Activated CD4-positive, alpha-beta T cell treated with anti-CD3 and anti-CD28 coated beads for 4 hours (primary cell): ENCODE measurements around the gene POU2F2.
"Not testable (repeated sequence)": the region's sequence is repeated elsewhere in the genome, so short reads cannot be mapped to it uniquely, and the experiment has no call there.

ENCODE experiments used
- DNase-seq, 2 donors: peaks; one replicate each; pipeline ENCODE4 v3.0.0-alpha.2; 2020

POU2F2 gene

DNA sequence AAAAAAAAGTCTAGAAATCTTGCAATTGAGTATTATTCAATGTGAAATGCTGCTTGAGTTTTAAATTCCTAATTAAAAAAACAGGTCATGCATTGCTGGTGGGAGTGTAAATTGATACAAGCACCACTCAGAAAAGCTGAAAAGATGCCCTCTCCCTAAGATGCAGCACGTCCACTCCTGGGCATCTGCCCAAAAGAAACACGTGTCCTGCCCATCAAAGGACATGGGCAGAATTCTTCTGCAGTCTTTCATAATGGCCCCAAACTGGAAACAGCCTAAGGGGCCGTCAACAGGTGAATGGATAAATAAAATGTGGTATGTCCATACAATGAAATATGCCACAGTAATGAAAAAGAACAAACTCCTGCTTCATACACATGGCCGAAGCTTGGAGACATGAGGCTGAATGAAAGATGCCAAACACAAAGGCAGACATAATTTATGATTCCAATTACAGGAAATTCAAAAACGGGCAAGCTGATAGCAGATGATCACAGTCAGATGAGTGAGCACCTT is 7.8 kb downstream of the POU2F2 start:
- no peak for DNase-seq

DNA sequence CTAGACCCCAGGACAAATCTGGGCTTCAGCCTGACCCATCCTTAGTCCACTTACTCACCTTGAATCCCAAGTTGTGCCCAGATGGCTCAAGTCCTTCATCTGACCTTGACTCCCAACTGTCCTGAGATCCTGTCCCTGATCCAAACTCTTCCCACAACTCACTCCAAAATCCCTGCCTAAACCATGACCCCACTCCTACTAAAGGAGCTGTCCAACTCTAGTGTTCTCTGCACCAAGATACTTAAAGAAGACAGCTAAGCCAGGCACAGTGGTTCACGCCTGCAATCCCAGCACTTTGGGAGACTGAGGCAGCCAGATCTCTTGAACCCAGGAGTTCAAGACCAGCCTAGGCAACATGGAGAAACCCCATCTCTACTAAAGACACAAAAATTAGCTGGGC is 8.5 kb downstream of the POU2F2 start:
- DNase-seq = no peak

- peak; percentile 75 to 79 for DNase-seq
These were observed 9.3 kb downstream of the POU2F2 start for GRCh38 chr19:42122691-42123607.

DNA sequence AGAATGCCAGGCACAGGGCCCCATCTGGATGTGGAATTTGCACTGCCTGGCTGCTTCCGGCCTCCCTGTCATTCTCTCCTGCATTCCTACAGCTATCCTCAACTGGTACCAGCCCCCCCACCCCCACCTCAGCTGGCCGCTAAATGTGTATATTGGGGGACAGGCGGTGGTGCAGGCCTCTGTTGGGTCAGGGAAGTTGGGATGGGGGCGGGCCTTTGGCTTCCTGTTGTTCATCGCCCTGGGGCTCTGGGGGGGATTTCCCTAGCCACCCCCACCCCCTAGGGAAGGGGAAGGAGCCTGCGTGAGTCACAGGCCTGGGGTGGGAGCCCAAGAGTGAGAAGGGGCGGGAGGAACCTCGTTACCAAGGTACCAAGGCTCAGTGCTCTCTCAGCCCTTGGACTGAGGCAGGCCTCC is 10.6 kb downstream of the POU2F2 start:
- DNase-seq = peak; percentile 89 to 91

DNA sequence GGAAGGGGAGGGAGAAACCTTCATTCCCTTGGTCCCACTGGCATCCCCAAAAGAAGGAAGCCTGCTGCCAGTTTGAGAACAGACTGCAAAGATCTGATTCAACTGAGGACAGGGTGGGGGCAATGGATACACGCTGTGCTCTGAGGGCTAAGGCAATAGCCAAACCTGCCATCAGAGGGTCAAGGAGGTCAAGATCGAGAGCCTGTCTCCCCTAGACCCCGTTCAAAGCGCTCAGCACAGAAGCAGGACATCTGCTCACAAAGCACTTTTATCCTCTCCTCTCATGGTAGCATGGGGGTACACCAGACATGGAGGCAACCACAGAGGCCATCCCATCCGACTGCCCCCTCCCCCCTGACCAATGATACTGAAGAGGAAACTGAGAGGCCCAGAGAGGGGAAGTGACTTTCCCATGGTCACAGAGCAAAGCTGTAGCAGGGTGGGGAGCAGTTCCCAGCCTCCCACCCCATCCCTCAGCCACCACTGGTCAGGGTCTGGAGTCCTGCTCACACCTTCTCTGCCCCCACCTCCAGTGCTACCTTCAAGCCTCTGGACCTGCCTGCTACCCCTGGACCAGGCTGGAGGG is 11.1 kb downstream of the POU2F2 start:
- no peak for DNase-seq

GRCh38 chr19:42120276-42120980 is 11.8 kb downstream of the POU2F2 start:
- no peak for DNase-seq

- no peak for DNase-seq
These were observed 15.2 kb downstream of the POU2F2 start for GRCh38 chr19:42117076-42117475.

DNA sequence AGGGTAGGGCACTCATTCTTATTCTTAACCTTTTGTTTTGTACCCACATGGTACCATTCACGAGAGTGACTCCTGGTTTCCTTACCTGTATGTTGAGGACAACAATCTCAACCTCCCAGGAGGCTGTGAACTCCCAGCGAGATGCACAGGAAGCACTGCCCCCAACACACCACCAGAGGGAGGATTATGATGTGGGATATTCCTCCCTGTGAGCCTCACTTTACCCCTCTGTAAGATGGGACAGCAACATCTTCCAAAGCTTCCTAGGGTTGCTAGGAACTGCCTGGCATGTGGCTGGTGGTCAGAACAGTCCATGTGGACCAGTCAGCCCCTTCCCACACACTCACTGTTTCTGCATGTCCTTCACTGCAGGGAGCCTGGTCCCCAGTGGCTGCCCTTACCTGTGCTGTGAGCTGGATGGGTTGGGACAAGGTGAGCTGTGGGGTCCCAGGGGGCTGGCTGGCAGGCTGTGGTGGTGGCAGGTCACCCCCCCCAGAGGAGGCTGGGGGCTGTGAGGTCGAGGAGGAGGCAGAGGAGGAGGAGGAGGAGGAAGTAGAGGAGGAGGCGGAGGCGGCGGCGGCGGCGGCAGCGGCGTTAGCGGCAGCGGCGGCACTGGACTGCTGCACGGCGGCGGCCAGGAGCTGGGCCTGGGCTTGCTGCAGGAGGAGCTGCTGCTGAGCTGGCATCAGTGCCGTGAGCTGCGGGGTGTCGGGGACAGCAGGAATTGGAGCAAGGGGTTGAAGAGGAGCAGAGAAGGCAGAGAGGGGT is 15.8 kb downstream of the POU2F2 start:
- DNase-seq = no peak

DNA sequence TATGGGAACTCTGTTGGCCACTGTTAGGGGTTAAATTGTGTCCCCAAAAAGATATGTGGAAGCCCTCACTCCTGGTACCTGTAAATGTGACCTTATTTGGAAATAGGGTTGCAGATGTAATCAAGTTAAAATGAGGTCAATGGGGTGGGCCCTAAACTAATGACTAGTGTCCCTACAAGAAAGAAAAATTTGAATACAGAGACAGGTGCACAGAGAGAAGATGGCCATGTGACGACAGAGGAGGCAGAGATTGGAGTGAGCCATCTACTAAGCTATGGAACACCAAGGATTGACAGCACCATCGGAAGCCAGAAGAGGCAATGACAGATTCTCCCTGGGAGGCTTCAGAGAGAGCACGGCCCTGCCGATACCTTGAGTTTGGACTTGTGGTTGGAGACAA is 16.5 kb downstream of the POU2F2 start:
- no peak for DNase-seq

DNA sequence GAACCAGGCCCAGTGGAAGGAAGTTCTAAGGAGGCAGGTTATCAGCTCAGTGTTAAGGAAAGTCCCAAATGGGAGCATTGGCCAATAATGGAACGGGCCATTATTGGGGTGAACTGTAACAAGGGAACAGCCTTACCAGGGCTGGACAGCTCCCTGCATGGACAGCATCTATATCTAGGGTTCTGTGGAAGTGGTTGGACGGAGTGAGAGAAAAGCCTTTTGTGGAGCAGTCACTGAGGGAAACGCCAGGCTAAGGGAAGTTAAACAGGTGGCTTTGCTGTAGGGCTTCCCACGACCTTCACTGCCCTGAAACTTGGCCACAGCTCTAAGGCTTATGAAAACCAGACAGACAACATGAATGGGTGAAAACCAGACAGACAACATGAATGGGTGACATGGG is 17.0 kb downstream of the POU2F2 start:
- DNase-seq = no peak

GRCh38 chr19:42114412-42114811 is 17.8 kb downstream of the POU2F2 start:
- no peak for DNase-seq

DNA sequence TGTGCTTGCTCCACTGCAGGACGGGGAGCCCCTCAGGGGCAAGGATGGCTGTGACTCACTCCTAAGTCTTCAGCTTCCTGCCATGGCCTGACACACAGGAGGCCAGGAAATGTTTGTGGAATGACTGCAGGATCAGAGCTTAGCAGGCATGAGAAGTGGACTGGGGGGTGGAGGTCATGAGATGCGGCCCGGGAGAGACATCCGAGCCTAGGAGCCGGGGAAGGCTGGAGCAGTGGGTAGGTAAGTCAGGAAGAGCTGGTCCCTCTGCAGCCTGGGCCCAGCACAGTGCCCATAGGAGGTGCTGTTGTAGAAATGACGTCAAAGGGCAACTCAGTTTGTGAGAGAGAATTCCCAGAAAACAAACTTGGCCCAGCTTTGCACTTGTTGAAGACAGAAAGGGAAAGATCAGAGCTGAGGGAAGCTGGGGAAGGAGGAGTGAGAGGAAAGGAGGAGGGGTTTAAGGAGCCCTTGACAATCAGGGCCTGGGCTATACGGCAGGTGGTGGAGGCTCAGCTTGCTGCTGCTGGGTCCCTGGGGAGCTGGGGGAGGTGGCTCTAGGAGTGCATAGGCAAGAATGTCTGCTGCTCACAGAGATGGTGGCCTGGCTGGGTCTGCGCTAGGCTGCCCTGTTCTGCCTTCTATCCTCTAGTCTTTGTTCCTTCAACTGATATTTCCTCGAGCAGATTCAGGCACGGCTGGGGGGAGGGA is 18.5 kb downstream of the POU2F2 start:
- DNase-seq = no peak

- no peak for DNase-seq
These were observed 20.4 kb downstream of the POU2F2 start for GRCh38 chr19:42111811-42112210.

GRCh38 chr19:42111384-42111783 is 20.9 kb downstream of the POU2F2 start:
- no peak for DNase-seq

GRCh38 chr19:42110658-42111057 is 21.6 kb downstream of the POU2F2 start:
- DNase-seq = no peak

DNA sequence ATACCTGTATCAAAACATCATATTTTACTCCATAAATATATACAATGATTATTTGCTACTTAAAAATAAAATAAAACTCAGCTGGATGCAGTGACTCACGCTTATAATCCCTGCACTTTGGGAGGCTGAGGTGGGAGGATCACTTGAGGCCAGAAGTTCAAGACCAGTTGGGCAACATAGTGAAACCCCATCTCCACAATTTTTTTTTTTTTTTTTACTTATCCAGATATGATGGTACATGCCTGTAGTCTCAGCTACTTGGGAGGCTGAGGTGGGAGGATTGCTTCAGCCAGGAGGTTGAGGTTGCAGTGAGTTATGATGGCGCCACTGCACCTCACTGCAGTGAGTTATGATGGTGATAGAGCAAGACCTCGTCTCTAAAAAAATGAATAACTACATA is 22.4 kb downstream of the POU2F2 start:
- DNase-seq = no peak

DNA sequence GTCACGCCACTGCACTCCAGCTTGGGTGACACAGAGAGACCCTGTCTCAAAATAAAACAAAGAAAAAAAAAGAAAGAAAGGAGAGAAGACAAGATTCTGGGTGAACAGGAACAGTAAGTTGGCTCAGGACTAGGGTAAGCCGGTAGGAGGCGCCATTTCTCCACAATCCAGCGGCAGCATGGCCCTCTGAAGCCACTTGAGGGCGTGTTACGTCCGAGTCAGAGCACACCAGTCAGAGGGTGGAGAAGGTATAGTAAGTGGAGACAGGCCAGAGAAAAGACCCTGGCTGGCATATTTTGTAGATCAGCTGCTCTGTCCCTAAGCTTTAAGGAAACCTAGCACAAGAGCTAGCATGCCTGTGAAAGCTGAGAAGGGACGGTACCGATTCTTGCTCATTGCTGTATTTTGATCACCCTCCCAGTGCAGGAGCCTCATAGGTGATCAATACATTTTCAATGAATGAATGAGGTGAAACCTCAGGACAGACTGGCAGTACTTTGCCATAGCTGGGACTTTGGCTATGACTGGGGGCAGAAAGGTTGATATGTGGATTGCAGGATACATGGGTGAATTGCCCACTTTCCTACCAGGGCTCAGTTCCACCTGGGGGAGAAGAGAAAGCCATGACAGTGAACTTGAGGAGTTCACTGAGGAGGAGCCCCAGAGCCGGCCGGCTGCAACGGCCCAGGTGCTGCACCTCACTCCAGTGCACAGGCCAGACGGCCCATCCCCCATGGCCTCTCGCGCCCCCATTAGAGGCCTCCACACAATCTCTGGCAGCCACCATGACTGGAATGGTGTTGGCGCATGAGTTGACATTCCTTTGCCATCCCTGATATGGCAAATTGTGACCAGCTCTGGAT is 23.5 kb downstream of the POU2F2 start:
- DNase-seq = peak; percentile 87 to 92

DNA sequence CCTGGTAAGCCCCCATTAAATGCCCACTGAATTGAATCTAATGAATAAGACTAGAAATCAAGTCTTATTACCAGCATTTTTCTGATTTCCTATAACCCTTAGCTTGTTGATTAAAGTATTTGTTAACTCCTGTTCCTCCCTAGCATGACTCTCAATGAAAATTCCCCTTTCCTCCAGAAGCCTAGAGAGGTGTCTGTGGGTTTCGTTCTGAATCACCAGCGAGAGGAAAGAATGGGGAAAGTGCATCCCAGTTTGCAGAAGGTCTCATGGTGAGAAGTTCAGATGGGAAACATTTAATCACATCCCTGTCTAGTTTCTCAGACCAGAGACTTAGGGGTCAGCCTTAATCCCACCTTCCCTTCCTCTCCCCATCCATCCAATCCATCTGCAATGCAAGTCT is 26.9 kb downstream of the POU2F2 start:
- no peak for DNase-seq

GRCh38 chr19:42102877-42103276 is 29.4 kb downstream of the POU2F2 start:
- DNase-seq = no peak

DNA sequence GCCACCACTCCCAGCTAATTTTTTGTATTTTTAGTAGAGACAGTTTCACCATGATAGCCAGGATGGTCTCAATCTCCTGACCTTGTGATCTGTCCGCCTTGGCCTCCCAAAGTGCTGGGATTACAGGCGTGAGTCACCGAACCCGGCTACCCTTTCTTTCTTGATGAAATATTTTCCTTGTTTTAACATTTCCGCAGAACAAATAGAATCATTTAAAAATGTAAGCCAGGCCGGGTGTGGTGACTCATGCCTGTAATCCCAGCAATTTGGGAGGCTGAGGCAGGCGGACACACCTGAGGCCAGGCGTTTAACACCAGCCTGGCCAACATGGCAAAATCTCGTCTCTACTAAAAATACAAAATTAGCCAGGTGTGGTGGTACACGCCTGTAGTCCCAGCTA is 32.0 kb downstream of the POU2F2 start:
- DNase-seq = not testable (repeated sequence)

GRCh38 chr19:42099336-42099925 is 32.8 kb downstream of the POU2F2 start:
- DNase-seq = no peak
